Glomerular visceral epithelial cell (primary cell): ENCODE data around the gene FOLR1.
A peak's percentile ranks its signal among the peaks of the same experiment; 100 is the strongest.

Experiments
- DNase-seq: peaks from one replicate; pipeline ENCODE4 v3.0.0-alpha.2; 2016; ENCODE audit errors: extremely low spot score

Gene FOLR1

DNA sequence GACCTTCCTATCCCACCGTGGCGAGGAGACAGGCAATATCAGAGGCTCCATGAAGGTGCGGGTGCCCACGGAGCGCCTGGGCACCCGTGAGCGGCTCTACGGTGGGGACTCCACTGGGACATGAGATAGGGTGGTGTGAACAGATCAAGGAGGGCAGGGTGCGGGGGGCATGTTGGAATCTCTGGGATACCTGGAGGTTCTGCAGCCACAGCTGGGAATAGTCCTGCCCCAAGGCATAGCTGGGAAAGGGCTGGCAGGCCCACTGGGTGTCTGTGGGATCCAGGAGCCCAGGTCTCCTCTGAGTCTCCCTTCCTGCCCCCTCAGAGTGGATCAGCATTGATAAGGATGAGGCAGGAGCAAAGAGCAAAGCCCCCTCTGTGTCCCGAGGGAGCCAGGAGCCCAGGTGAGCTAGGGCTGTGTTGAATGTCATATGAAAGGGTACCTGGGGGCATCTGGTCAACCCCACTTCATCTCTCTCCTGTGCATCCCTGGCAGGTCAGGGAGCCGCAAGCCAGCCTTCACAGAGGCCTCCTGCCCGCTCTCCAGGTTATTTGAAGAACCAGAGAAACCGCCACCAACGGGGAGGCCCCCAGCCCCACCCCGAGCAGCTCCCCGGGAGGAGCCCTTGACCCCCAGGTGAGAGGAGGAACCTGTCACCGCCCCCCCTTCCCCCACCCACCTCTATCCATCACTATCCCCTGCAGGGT lies 43.6 kb downstream of the FOLR1 start:
- DNase-seq, result no peak

DNA sequence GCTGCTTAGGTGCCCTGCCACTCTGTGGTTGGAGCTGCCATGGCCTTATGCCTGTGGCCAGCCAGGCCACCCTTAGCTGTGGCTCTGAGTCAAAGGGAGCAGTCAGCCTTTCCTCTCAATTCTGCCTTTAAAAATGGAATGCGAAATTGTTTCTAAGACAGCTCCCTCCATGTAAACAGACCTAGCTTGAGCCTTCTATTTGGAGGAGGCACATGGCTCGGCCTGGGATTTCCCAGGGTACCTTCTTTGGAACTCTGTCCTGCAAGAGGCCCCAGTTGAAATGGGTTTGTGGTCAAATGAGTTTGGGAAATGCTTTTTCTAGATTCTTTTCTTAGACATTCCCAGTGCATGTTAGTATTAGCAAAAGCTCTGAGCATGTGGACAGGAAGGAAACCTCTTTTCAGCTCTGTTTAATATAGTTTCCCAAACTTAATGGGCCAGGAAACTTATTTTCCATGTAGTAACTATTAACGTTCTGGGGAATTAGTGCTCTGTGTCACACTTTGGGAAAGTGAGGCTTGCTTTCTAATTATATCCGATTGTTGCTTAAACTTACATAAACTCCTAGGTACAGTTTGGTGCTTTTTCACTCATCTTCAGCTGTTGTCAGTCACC lies 44.2 kb downstream of the FOLR1 start:
- no peak for DNase-seq

DNA sequence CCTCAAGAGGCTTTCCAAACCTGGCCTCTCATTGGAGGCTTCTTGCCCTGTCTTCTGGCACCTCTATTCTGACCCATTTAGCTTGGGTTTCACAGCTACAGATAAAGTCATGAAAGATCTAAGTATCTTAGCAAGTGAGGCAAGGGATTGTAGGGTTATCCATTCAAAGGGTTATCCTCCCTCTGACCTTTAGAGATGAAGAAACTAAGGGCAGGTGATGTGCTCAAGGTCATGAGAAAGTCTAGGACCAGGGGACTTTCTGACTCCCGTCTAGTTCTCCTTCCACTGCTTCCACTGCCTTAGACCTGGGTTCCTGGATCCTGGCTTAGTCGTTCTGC lies 44.8 kb downstream of the FOLR1 start:
- no peak for DNase-seq

DNA sequence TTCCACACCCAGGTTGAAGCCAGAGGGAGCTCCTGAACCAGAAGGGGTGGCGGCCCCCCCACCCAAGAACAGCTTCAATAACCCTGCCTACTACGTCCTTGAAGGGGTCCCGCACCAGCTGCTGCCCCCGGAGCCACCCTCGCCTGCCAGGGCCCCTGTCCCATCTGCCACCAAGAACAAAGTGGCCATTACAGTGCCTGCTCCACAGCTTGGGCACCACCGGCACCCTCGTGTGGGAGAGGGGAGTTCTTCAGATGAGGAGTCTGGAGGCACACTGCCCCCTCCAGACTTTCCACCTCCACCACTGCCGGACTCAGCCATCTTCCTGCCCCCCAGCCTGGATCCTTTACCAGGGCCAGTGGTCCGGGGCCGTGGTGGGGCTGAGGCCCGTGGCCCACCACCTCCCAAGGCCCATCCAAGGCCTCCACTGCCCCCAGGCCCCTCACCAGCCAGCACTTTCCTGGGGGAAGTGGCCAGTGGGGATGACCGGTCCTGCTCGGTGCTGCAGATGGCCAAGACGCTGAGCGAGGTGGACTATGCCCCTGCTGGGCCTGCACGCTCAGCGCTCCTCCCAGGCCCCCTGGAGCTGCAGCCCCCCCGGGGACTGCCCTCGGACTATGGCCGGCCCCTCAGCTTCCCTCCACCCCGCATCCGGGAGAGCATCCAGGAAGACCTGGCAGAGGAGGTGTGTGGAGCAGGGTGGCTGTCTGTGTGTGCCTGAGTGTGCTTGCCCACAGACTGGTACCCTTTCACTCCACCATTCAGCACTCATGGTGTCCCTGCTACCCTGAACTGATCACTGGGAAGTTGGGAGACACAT lies 45.4 kb downstream of the FOLR1 start:
- DNase-seq, result no peak

DNA sequence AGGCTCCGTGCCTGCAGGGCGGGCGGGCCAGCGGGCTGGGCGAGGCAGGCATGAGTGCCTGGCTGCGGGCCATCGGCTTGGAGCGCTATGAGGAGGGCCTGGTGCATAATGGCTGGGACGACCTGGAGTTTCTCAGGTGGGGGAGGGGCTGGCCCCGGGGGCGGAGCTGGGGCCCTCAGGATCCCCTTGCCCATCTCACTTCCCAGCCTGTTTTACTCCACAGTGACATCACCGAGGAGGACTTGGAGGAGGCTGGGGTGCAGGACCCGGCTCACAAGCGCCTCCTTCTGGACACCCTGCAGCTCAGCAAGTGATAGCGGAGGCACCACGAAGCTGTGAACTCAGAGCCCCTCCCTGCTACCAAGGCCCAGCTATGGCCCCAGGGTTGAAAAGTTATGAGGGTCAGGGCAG lies 46.1 kb downstream of the FOLR1 start:
- peak; percentile 25 for DNase-seq

DNA sequence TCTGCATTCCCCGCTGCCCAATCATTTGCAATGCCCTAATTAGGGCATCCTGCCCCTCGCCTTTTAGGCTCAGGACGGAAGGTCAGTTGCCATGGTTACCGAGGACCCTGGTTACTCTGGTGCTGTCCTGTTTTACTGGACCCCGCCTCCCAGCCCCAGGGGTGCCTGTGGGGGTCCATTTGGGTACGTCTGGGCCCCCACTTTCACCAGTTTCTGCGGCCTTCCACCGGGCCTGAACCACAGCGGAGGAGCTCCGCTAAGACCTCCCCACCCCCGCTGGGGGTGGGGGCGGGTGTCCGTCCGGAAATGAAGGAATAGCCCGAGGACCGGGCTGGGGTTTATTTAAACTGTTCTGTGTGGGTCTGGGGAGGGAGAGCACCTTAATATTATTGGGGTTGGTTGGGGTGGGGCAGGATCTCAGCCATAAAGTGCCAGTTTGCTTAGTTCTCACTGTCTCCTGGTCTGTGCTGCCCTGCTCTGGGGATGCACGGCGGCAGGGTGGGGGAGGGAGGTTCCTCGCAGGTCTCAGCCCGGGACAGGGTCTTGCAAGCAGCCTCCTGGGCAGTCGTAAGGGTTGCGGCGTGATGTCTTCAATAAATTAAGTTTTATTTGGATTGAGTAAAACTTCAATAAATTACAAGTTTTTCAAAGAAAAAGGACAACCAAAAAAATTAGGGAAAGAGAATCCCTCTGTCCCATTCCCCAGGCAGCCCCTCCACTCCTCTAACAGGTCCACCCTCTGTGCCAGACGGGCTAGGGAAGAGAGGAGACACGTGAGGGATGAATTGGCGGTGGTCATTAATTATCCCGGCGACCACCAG lies 46.8 kb downstream of the FOLR1 start:
- no peak for DNase-seq

DNA sequence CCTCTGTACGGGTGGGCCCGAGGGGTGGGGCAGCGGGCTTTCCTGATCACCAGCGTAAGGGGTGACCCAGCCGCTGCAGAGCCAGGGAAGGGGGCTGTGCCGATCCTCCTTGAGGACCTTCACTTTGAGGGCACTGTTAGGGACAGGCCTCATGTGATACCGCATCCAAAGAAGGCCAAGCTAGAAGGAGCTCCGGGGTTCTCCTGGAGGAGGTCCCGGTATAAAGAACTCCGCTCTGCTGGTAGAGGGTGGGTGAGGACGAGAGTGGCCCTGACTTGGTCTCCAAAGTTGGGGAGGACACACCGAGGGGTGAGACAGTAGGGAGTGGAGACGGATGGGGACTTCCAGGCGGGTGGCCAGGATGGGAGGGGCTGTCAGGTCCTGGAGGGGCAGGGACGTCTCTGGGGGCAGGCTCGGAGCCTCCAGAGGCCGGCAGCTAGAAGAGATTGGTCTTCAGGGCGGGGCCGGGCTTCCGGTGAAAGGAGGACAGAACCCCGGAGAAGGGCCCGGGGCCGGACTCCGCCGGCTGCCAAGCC lies 47.4 kb downstream of the FOLR1 start:
- peak; percentile 41 for DNase-seq

DNA sequence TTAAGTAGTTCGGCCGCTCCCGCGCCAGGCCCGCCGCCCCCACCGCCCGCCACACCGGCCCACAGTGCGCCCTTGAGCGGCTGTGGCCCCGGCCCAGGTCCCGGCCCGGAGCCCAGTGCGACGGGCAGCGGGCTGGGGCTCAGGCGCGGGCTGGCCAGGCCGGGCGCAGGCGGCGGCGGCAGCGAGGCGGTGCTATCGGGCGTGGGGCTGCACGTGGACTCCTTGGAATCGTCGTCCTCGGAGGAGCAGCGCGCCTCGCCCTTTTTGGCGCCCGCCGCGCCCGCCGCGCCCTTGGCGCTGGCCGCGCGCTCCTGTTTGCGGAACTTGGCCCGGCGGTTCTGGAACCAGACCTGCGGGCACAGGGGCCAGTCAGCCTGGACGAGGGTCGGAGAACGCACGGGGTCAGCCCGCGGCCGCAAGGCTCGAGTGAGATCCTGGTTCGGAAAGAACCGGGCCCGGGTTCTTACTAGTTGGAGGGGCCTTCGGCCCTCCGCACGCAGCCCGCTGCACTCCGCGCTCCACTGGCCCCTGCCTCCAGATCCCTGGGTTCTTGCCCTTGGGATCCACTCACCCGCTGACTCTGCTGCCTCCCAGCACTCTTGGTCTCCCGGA lies 48.0 kb downstream of the FOLR1 start:
- DNase-seq, result no peak

DNA sequence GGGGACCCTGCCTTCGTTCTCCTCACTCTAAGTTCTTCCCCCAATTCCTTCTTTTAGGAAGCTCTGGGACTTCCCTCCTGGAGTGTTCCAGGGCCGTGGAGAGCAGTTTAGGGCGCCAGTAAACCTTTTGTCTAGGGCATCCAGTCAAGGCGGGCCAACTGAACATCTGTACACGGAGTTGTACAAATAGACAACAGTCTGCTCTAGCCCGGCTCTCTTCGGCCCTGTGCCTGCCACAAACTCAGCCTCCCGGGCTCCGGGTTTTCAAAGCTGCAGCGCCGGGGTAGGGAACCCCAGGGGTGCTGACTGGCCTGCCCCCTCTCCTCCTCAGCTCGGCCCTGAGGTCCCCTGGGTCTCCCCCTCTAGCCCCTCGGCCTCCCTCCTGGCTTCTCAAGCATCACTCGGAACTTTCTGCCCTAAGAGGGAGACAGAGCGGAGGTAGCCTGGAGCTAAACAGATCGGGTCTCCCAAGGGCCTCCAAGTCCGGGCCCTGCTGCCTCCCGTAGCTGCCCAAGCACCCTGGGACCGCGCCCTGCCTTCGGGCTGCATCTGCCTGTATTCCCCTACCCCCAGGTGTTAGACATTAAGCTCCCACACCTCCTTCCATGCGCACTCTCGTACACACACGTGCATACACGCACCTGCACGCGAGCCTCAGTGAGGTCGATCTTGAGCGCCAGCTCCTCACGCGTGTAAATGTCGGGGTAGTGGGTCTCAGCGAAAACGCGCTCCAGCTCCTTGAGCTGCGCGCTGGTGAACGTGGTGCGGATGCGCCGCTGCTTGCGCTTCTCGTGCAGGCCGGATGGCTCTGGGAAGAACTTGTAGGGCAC lies 48.7 kb downstream of the FOLR1 start:
- no peak for DNase-seq

DNA sequence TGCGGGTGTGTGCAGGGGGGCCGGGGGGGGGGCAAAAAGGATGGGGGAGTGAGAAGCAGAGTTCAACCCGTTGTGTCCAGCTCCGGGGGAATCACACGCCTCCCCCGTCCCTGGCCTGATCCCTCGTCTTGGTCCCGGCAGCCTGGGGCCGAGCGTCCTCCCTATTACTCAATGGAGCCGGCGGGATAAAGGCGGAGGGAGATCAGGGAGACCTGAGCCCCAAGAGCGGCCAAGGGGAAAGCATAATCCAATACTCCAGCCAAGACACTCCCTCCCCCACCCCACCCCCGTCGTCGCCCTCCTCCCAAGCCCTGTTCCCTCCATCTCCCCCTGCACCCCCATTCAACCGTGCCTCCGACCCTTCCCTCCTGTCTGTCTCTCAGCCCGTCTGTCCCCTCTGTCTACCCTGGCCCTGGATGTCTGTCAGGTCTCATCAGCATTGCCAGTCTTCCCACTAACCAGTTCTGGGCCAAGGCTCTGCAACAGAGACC lies 49.4 kb downstream of the FOLR1 start:
- no peak for DNase-seq

DNA sequence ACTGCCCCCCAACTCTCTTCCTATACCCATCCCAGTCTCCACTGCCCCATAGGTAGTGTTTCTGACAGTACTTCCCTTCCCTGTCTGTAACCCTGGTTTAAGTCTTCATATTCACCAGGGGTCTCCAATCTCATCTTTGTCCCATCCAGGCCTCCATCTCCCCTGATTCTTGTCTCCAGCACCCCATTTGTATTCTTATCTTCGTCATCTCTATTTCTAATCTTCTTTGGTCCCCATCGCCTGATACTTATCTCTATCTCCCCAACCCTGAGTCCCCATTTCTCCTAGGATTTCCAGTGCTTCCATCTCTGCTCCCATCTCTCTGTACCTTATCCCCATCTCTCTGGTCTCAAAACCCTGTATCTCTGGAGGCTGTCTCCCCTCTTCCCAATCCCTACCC lies 50.2 kb downstream of the FOLR1 start:
- no peak for DNase-seq

DNA sequence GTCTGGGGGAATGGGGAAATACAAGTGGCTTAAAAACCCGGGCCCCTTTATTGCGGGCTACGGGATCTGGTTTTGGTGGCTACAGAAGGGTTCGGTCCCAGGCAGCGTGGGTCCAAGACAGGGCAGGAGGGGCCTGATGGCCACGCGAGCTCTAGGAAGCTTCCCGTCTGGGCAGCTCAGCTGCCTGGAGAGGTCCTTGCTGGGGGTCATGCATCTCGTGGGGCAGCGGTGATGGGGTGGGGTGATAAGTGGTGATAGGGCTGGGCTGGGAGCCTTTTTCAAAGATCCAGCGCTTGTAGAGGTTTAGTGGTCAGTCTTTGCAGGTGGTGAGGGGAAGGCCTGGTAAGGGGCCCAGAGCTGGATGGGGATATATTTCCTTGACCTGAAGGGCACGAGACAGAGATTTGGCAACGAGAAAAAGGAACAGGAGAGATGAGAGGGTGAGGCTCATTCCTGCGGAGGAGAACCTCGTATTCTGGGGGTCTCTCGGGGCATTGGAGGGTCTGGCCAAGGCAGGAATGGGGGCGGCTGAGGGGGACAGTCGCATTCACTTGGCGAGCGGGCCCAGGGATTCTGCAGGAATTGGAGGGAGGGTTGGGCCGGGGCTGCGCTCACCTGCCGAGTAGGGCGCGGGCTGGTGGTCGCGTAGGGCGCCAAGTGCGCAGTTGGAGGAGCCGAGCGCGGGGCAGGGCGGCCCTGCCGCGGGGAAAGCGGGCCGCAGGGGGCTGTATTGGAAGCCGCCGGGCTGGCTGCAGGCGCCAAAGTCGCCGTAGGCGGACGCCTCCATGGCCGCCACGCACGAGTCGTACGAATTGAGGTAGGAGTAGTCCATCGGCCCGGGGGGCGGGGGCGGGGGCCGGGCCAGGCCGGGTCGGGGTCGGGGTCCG lies 51.5 kb downstream of the FOLR1 start:
- DNase-seq, result no peak

DNA sequence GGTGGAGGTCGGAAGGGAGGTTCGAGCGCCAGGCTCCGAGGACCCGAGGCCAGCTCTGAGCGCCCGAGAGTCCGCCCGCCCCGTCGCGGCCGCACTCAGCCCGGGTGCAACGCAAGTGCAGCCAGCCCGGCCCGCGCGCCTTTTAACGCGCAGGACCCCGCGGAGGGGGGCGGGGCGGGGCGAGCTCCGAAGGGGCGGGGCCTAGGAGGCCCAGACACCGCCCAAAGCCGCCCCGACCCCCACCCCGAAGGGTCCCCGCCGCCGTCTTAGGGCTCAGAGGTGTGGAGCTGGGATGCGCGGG lies 52.1 kb downstream of the FOLR1 start, which contains the start of gene PHOX2A:
PHOX2A (minus strand) TSS at position 117 of the 301 bp plus-strand sequence. CDS start 172 bp downstream, outside the sequence.
- no peak for DNase-seq

DNA sequence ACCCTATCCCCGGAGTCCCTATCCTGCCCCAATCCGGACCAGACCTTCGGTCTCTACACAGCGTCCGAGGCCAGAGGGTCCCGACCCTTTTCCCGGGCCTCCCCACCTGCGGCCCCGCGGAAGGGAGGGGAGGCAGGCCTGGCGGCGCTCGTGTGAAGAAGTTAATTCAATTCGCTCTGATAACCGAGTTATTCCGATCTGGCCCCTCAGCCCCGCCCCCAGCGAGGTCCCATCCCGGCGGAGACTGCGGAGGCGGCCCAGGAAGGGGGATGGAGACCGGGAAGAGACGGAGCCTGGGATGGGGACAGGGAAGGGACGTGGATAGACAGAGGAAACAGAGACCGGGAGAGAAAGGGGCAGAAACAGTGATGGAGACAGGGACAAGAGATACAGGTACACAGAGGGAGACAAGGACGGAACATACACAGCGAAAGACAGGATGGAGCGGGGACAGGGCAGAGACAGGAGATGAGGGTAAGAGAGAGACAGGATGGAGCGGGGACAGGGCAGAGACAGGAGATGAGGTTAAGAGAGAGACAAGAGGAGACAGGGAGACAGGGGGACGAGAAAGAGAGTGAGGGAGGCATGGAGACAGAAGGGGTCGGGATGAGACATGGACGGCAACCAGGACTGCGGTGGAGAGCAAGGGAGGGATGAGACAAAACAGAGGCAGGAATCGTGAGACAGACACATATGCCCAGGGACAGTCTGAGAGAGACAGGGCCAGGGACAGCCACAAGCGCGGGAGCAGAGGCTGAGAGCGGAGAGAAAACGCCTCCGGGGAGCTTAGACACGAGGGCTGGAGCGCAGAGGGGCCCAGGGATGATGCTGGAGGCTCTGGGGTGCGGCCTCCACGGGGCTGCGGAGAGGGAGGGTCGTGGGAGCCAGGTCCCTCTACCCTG lies 52.7 kb downstream of the FOLR1 start:
- DNase-seq, result no peak

DNA sequence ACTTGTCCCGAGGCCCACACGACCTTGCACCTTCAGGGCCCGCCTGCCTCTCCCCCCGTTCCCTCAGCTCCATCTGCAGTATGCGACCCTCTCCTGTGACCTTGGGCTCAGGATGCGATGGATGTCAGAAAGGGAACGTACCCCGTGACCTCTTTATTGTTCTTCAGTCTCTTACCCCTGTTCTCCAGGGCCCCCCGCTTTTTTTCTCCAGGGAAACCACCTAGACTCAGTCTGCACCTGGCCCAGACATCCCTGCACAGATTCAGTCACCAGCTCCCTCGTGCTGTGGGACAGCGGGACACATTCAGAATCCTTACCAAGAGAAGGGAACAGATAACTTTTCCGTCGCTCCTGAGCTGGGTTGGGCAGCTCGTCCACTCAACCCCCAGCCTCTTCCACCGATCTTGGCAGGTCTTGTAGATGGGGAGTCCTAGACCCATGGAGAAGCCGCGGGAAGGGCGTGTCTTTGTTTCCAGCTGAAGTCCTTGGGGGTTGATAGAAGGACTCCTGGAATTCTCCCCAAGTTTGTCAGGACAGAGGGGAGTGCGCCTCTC lies 53.4 kb downstream of the FOLR1 start:
- DNase-seq, result no peak
